Esophagus mucosa (tissue), 1 donor: ENCODE measurements around the gene PON3. TPM values are rescaled to one million over a fixed set of nuclear protein-coding genes. Genes with fewer than 3 reads are reported as not detected.

Experiments
- ATAC-seq: fragments of 200-7000 bp; cut with Tn5 transposase; one replicate; pipeline ENCODE4 v1.9.1; 2020
- total RNA-seq: library from RNA; stranded (reverse); gene quantifications from one replicate; pipeline ENCODE4 v1.2.4, GENCODE V29; 2023
- donor health status: DM: yes; HTN: yes; CAD: no.

PON3 gene
- 2.0 TPM for total RNA-seq

DNA sequence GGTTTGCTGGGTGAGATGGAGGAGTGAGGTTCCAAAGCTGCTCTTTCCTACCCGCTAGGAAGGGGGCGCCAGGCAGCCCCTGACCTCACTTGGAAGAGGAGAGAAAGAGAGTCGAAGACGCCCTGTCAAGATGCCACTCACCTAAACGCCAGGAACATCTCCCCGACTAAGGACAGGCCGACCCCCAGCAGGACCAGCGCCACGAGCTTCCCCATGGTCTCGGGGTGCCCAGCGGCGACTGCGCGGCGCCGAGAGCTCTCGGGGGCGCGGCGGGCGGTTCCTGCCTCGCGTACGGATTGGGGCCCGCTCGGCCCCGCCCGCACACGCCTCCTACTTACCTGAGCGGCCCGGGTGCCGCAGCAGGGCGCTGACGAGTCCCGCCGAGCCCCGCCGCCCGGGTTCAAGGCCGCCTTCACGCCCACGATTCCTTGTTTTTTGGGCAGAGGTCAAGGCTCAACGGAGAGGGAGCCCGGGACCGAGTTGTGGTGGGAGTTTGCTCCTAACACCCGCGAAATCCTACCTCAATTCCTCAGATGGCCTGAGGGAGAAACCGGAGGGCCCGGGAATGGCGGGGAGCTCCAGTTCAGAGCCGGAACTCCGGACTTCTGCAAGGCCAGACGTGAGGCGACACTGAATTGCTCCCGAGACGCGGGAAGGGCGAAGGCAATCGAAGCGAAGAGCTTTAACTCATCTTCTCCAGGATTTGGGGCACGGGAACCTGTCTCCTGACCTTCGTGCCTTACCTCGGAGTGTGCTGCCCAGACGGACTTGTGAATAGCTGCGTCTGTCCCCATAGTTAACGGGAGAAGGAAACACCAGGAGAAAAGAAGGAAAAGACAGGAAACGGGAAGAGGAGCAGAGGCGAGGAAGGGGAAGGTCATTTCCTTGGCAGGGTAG is at the start of gene PON3:
Gene PON3, minus strand, starts transcription at position 240 of the 897 bp plus-strand sequence. Its CDS starts 25 bp downstream, at position 215.
- peak; percentile 93 for ATAC-seq

DNA sequence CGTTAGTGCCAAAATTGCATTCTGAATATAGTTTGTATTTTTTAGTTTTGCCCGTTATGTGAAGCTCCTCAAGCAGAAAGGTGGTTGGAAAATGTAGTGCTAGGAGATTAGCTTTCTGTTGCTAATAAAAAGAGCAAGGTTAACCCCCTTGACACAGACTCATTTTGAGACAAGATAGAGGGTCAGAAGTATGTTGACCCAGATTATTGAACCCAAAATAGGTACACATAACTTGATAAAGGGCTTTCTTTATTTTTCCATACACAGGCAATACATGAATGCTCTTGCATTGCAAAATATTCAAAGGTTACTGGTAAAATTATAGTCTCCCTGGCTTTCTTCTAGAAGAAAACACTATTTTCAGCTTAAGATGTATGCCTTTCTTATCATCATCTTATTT is 48.6 kb upstream of the PON3 start:
- ATAC-seq, result no peak

DNA sequence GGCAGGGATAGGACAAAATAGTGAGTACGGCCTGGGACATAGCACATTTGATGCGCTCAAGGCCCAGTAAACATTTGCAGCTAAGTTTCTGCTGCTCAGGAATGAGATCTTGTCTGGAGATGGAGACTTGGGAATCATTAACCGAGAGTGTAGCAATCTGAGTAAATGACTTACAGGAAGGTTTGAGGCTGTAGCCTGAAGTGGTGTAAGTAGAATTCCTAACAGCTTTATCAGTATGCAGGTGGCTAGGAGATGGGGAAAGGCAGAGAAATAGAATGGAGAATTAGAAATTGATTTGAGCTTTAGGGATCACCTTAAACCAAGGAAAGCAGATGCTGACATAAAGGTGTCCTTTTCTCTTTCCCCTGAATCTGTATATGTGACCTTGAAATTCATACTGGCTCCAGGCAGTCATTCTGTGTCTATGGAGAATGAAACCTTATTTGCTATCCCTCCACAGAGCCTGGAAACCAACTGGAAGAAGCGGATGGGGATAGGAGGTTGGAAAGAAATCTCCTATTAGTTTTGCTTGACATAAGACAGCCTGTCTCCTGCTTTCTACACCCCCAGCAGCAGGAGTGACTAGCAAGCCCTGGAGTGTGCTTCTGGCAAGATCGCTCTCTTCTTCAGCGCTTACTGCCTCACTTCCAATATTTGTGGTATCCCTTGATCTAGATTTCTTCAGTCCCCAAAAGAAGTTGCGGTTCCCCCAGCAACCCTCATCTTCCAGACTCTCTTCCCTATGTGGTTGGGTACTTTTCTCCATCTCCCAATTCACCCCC is 45.1 kb upstream of the PON3 start:
- no peak for ATAC-seq

DNA sequence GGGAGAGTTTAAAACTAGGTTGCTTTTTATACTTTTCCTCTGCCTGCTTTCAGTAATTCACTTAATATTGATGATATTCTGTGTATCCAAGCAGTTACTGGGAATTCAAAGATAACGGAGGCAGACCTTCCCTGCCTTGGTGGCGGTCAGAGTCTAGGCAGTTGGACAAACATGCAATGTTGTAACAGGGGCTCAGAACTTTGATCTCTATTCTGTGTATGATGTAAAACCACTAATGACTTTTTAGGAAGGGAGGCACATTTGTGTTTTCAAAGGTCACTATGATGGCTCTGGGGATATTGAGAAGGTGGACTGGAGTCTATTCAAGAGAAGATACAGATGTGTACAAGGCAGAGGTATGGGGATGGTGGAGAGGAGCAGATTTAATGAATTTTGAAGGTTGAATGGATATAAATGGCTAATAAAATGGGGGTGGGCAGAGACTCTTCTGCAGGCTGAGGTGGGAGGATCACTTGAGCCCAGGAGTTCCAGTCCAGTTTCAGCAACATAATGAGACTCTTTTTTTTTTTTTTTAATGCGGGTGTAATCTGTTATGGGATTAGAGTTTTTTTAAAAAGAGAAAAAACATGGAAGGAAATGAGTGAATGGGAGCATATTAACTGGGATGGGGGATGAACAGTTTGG is 44.3 kb upstream of the PON3 start:
- ATAC-seq, result no peak

DNA sequence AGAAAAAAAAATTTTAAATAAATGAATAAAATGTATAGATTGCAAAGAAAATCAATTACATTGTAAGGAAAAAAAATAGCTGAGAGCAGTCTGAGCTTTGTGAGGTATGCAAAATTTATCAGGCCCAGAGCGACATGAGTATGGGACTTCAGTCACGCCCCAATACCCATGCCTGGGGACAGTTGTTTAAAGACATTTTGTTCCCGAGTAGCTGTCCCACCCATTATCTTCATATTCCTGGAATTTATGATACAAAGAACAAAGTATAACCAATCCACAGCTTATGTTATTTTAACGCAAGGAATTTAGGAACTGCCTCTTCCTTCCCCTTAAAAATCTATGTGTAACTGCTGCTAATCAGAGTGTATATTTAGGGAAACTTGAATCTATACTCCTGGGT is 40.2 kb upstream of the PON3 start:
- ATAC-seq, result no peak

DNA sequence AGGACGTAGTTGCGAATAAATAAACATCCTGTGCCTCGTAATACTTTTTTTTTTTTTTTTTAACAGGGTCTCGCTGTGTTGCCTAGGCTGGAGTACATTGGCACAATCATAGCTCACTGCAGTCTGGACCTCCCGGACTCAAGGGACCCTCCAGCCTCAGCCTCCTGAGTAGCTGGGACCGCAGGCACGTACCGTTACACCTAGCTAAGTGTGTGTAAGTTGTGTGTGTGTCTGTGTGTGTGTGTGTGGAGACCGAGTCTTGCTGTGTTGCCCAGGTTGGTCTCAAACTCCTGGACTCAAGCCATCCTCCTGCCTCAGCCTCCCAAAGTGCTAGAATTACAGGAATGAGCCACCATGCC is 39.2 kb upstream of the PON3 start:
- no peak for ATAC-seq

DNA sequence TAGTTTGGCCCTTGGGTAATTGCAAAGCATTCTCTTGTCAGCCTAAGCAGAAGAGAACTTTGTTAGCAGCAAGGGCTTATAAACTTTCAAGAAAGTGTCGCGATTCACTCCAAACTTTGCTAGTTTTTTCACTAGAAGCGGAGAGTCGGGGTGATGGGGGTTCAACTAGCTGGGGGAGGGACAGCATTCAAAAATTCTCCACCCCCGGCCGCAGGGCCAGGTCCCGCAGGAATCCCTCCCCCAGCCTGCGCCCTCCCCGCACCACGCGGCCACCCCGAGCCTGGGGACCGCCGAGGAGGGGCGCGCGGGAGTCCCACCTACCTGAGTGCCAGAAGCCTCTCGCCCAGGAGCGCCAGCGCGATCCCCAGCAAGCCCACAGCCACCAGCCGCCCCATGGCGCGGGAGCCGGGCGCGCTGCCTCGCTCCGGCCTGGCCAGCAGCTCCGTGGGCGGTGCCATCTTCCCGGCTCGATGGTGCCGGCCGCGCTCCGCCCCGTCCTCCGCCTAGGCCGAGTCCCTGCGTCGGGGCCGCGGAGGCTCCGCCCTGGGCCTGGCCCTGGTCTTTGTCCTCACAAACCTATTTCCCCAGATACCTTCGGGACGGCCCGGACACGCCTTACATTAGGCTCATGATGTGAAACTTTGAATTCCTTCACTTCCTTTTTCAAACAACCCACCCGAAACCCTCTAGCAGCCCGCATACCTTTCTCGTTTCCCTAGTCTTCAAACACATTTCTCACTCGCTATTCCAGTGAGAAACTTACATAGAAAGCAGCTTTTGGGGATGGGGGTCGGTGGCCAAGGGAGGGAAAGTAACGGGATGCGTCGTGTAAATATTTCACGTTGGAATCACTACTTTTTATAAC is 38.6 kb upstream of the PON3 start, which contains the start of gene PON2:
Gene PON2, minus strand, starts transcription at position 472 of the 865 bp plus-strand sequence. Its CDS starts 77 bp downstream, at position 395.
- peak; percentile 96 for ATAC-seq

DNA sequence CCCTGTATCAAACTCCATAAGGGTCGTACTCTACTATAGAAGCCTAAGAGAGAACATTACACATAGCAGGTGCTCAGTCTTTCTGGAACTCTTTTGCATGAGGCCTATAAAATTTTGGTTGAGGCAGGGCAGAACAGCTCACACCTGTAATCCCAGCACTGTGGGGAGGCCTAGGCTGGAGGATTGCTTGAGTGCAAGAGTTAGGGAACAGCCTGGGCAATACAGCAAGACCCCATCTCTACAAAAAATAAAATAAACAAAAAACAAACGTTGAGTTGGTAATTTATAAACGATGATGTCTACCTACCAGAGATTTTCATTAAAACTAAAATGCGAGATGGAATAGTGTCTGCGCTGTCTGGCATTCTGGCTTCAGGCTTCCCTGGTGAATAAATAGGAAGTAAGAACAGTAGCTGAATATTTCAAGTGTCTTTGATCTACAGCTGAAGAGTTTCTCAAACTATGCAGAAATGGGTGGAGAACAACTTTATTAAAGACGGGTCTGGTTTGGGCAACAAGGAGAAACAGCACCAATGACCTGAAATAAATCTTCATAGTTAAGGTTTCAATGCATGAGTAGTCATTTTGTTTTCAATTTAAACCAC is 37.9 kb upstream of the PON3 start:
- no peak for ATAC-seq

DNA sequence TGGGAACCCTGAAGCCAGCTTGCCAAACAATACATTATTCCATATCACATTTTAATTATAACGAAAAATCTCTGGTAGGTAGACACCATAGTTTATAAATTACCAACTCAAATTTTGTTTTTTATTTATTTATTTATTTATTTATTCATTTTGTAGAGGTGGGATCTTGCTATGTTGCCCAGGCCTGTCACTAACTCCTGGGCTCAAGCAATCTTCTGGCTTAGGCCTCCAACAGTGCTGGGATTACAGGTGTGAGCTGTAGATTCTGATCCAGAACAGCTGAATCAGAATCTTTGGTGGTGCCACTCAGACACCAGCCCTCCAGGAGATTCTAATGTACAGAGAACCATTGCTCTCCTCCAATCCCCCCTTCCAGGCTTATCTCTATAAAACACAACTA is 37.0 kb upstream of the PON3 start:
- ATAC-seq, result no peak

DNA sequence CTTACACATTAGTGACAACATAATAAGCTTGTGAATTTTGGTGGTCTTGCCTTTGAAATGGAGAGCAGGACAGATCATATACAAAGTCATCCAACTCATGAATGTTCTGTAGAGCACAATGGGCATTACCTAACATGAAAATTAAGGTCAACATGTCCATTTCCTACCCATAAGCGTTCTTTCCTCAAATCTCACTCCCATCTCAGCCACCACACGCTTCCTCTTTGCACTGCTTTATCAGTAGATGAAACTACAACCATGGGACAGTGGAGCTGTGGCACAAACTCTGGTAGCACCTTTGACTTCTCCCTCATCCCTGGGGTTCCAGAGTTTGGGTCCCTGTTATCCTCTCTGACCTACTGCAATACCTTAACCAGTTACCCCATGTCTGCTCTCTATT is 36.4 kb upstream of the PON3 start:
- no peak for ATAC-seq

DNA sequence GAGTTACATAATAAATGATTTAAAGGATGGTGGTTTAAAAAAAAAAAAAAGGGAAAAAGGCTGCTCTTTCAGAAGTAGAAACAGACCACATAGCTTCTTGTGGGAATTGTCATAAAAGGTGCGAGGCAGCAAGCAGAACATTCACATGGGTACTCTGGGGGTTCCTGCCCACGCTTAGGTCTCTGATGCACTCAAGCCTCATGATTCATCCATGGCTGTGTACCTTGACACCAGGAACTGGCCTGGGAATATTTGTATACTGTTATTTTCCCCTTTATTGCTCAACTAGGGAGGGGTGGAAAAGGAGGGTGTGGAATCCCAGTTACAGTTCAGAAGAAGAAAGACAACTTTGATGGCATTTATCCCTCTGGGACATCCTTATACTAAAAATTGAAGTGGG is 34.7 kb upstream of the PON3 start:
- ATAC-seq, result peak; percentile 59

DNA sequence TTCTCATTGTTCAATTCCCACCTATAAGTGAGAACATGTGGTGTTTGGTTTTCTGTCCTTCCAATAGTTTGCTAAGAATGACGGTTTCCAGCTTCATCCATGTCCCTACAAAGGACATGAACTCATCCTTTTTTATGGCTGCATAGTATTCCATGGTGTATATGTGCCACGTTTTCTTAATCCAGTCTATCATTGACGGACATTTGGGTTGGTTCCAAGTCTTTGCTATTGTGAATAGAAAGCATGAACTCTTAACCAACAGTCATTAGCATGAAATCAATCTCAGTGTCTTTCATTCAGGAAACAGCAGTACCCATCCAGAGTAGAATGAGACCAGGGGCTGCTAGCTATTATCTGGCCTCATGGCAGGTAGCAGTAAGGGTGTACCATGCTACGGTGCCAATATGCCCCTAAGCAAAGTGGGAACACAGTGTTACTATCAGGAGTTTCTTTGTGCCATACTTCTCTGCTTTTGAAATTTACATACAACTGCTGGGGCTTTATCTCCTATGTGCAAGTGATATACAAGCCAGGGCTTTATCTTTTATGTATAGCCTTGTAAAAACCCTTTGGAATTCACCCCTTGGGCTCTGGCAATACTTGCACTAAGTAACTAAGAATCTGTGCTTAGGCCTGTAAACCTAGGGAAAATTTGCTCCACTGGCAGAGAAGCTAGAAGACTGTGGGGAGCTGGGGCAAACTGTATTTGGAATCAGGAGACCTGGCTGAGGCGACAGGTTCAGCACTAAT is 33.2 kb upstream of the PON3 start:
- ATAC-seq, result no peak

DNA sequence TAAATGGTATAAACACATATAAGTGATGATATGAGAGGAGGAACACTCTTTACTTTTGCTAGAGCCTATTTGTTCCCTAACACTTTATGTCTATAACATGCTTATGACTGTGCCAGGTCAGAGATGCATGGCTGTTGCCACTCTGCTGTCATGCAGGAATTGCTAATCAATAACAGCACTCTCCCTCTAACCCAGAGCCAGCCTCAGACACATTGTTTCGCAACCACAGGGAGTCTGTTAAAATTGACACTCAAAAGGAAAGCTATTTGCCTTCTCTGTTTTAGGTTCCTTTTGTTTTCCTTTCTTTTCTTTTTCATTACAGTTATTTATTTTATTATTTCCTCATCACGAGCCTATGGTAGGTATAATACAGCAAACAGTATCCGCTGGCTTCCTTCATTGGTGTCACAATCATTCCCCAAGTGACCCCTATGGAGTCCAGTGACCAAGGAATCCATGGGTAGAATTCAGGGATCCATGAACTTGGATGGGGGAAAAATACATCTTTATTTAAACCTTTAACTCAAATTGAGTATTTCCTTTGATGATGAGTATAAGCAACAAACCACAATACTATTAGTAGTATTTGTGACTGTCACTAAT is 31.8 kb upstream of the PON3 start:
- ATAC-seq, result no peak

DNA sequence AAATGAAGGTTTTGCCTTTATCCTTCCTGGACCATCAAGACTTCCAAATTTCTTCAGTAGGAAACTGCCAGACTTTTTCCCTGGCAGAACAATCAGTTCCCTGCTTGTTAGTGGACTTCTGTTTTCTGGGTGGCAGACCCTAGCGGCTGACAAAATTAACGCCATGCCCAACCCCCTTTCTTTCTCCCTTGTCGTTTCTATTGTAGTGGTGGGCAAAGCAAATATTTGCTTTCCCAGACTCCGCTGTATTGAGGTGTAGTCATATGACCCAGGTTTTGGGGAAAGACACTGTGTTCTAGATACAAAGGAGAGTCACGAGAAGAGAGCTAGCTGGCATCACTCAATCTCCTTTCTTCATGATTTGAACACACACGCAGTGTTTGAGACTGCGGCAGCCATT is 31.0 kb upstream of the PON3 start:
- ATAC-seq, result no peak

DNA sequence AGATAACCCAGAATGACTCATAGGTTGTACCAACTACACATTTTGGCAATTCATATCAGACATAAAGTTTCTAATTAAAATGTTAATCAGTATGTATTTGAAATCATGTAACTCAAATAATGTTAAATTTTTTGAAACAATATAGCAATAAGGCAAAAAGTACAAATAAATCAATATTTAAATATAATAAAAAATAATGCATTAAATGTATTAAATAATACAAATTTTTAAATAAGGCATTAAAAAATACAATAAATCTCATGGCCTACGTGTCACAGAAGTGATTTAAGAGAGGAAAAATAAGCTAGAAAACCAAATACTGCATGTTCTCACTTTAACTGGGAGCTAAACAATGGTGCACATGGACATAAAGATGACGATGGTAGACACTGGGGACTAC is 29.5 kb upstream of the PON3 start:
- no peak for ATAC-seq

DNA sequence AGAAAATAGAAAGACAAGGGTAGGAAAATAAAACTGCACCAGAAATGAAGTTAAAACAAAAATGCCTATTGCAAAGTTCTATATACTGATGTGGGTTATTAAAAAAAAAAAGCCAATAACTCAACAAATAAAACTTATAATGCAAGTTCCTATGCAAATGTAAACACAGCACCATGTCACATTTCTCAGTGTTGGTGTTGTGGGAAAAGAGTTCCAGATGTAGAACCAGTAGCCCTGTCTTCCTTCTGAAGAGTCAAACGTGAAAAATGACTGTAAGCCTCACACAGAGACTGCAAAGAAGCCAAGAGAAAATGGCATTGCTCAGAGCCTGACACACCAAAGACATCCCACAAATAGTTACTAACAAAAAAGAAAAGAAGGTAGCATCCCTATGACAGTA is 28.5 kb upstream of the PON3 start:
- ATAC-seq, result no peak

DNA sequence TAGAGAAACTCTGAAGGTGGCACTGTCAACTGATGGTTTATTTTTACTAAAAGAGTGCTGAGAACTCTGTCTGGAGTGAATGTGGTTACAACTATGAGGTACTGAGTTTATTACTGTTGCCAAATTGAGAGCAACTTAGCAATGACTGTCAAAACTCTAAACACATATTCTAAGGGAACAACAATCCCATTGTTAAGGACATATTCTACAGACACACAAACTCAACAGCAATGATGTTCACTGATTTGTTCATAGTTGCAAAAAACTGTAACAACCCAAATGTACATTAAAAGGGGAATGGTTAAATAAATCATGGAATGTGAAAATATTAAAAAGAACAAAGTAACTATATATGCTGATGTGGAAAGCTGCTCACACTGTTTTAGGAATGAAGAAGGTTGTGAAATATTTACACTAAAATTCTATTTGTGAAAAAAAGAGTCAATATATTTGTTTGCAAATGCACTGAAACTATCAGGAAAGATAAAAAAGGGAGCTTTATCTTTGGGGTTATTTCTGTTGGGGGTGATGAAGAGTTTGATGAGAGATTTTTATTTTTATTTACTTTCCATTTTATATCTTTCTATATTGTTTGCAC is 25.8 kb upstream of the PON3 start:
- ATAC-seq, result no peak

DNA sequence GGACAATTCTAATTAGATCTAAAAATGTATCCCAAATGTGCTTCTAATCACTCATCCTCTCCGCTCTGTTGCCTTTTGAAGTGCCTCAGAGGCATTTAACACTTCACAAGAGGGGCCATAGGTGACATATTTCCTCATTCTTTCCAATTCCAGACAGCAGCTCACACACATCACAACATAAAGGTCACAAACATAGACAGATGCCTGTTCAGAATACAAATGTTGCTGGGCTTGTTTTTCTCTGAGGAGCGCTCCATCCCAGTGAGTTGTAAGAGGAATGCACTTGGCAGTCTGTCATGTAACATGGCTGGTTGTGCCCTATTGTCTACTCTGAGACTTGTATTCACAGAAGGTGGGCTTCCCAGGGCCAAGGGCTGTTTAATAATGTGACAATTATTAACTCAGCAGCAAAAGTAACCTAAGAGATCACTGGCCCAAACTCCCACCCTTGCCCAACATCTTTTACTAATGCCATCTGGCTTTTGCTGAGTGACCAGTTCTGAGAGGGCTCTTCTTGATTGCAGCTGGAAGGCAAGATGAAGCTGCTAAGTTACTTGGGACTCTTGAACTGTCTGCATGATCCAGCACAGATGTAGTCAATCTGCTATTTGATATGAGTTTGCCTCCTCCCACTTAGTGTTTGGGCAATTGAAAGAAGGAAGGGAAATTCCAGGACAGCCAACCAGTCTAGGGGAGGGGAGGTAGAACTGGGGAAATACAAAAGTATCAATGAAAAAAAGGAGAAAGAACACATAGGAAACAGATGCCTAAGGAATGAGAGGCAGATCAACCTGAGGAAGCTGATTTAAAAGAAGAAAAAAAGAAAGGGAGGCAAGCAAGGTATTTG is 25.0 kb upstream of the PON3 start:
- no peak for ATAC-seq

DNA sequence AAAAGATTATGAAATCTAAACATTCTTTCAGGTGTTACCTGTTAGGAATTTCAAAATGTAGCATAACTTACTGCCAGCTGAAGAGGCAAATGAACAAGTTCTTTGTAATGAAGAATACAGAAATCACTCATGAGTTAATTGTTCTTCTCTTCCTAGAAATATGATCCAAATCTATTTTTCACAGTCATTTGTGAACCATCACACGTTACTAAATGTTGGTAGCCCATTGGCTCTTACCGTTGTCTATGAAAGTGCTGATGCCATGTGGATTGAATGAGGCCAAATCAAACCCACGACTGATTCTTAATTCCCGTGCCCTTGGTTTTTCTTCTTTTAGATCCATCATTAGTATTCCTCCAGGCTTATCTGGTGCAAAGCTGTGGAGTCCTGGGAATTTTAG is 15.9 kb upstream of the PON3 start:
- no peak for ATAC-seq
